ENCODE data around the gene GNGT2.

DNA sequence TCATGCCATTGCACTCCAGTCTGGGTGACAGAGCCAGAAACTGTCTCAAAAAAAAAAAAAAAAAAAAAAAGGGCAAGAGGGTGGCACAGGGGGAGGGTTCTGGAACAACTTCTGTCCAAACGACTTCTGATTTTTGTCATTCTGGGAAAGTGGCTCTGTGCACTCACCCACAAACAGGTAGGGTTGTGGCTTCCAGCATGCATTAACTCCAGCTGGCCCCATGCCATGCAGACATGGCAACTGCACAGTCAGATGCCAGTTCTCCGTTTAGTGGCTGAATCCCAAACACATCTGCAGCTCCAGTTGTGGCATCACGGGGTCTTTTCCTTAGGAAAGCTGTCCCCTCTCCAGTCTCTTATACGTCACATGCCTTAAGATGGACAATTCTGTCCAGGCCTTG, 47.5 kb downstream of the GNGT2 start:
- TF ChIP-seq, protein P1, sequence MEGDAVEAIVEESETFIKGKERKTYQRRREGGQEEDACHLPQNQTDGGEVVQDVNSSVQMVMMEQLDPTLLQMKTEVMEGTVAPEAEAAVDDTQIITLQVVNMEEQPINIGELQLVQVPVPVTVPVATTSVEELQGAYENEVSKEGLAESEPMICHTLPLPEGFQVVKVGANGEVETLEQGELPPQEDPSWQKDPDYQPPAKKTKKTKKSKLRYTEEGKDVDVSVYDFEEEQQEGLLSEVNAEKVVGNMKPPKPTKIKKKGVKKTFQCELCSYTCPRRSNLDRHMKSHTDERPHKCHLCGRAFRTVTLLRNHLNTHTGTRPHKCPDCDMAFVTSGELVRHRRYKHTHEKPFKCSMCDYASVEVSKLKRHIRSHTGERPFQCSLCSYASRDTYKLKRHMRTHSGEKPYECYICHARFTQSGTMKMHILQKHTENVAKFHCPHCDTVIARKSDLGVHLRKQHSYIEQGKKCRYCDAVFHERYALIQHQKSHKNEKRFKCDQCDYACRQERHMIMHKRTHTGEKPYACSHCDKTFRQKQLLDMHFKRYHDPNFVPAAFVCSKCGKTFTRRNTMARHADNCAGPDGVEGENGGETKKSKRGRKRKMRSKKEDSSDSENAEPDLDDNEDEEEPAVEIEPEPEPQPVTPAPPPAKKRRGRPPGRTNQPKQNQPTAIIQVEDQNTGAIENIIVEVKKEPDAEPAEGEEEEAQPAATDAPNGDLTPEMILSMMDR (IDR thresholded peaks at IDR 0.05; ENCODE audit: low read length), result no peak
- no peak for TF ChIP-seq EZH2 (optimal IDR thresholded peaks at IDR 0.05; ENCODE audit: low read depth, low read length)
